ENCODE measurements around the gene YPEL3. TPM values are rescaled to one million over a fixed set of nuclear protein-coding genes. Genes with fewer than 3 reads are reported as not detected.

Gene YPEL3
- total RNA-seq, 4 donors from 2014 or later: 85.8 to 144 (median 113) TPM

DNA sequence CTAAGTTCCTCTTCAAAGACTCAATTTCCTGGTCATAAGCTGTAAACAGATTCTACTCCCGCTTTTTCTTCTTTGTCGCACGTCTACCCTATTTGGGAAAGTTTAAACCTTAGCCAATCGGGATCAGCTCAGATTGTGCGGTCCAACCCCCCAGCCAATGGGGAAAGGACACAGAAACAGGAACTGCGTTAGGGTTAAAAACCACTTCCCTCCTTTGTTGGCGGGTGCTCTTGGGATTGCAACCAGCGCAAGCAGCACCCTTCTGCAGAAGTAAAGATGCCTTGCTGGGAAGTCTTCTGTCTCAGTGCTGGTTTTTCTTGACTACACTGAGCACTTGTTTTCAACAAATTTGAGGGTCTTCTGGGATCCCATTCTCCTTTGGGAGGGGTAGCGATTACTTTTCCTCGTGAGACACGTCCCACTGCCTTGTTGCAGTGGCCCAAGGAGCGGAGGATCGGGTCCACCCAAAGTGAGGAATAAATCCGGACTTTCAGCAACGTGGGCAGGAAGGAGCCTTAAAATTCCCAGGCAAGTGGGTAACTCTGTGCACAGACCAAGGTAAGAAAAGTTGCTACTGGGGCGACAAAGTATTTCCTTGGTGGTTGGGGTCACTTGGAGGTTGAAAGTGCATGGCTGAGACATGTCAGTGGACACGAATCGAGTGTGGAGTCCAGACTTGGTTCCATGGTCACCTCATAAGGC is 1.0 kb upstream of the YPEL3 start:
- Histone ChIP-seq H3K4me3 (peak overlapping the region; percentile 82 to 99 (median 88)), H3K36me3 (peaks cover 0 to 11% (median 0%) of the 10 kb centered on the region in 3 donors), H3K4me1 (peaks cover 3 to 31% (median 27%) of the 10 kb centered on the region in 4 donors), H3K9me3 (peaks cover 0 to 22% (median 4%) of the 10 kb centered on the region in 4 donors), H3K27me3 (no peaks in the 10 kb centered on the region), H3K27ac (peak overlapping the region; percentile 93 to 98 (median 96))
- DNase-seq: no peak
- TF ChIP-seq, protein P1, sequence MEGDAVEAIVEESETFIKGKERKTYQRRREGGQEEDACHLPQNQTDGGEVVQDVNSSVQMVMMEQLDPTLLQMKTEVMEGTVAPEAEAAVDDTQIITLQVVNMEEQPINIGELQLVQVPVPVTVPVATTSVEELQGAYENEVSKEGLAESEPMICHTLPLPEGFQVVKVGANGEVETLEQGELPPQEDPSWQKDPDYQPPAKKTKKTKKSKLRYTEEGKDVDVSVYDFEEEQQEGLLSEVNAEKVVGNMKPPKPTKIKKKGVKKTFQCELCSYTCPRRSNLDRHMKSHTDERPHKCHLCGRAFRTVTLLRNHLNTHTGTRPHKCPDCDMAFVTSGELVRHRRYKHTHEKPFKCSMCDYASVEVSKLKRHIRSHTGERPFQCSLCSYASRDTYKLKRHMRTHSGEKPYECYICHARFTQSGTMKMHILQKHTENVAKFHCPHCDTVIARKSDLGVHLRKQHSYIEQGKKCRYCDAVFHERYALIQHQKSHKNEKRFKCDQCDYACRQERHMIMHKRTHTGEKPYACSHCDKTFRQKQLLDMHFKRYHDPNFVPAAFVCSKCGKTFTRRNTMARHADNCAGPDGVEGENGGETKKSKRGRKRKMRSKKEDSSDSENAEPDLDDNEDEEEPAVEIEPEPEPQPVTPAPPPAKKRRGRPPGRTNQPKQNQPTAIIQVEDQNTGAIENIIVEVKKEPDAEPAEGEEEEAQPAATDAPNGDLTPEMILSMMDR (IDR thresholded peaks at IDR 0.05): no peak
- TF ChIP-seq POLR2A (IDR thresholded peaks at IDR 0.05): no peak

DNA sequence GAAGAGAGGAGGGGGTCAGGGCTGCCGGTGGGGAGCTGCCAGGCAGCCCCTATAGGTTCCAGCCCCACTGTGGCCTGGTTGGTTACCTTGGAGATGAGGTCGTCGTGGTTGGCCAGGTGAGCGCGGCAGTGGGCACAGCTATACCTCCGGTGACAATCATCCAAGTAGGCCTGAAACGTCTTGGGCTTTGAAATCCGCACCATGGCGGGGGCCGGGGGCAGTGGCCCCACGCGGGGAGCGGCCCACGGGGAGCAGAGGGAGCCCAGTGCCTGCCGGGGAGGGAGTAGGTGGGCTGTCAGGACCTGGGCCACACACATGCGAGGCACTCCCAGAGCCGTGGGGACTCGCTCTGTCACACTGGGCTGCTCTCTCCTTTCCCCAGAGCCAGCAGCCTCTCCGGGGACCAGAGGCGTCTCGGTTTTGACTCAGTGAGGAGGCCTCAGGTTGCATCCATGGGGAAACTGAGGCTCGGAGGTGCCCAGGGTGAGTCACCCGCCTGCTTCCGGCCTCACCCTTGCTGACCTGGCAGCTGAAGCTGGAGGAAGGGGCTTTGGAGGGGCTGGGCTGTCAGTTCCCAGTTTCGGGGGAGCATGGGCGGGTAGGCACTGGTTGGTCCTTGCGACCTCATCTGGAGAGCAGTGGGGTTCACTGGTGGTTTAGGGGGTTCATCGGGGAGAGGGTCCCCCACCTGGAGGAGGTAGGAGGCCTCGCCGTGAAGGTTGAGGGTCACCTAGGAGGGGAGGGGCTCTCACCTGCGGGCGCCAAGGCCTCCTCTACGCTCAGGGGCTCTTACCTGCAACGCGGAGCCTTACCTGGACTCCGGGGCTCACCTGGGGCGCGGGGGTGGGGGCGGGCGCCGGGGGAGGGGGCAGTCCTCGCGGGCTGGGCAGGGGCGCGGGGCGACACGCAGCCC is 591 bp downstream of the YPEL3 start:
- no peak for TF ChIP-seq POLR2A (IDR thresholded peaks at IDR 0.05)
- TF ChIP-seq, protein P1 (IDR thresholded peaks at IDR 0.05): no peak
- H3K36me3 ChIP-seq: peaks cover 0 to 11% (median 0%) of the 10 kb centered on the region in 3 donors
- H3K27ac ChIP-seq: peak overlapping the region; percentile 93 to 98 (median 96)
- peak overlapping the region; percentile 82 to 99 (median 88) for H3K4me3 ChIP-seq
- no peaks in the 10 kb centered on the region for H3K27me3 ChIP-seq
- peak in 2 of 3 donors; percentile 29 to 61 for DNase-seq
- H3K9me3 ChIP-seq: peaks cover 0 to 22% (median 4%) of the 10 kb centered on the region in 4 donors
- peaks cover 3 to 42% (median 32%) of the 10 kb centered on the region in 4 donors for H3K4me1 ChIP-seq

DNA sequence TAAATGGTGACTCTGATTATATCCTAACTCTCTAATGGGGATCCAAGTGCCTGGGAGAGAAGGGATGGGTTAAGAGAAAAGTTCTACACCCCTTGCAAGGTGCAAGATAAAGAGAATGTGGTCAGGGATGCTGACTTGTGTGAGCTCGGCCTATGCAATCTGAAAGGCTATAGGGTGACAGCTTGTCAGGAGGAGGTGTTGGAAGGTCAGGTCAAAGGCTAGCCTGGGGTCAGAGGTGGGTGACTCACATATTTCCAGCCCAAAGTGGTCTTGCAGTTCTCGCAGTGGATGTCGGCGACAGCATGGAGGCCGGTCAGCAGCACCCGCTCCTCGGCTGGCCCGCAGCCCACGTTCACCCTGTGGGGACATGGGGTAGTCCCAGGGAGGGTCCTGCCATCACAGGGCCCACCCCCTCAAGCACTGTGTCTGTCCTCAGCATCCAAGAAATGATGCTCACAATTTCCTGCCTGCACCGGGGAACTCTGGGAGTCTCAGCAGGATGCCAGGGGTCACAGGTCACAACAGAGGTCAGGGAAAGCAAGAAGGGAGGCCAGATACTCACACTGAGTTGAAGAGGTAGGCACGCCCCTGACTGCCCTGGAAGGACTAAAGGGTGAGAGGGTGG is 1.4 kb downstream of the YPEL3 start:
- H3K9me3 ChIP-seq: peaks cover 0 to 22% (median 4%) of the 10 kb centered on the region in 4 donors
- no peak for DNase-seq
- H3K4me1 ChIP-seq: peaks cover 3 to 42% (median 32%) of the 10 kb centered on the region in 4 donors
- TF ChIP-seq, protein P1 (IDR thresholded peaks at IDR 0.05): no peak
- no peak for TF ChIP-seq POLR2A (IDR thresholded peaks at IDR 0.05)
- H3K4me3 ChIP-seq: peak overlapping the region; percentile 82 to 99 (median 88)
- H3K36me3 ChIP-seq: peaks cover 0 to 11% (median 0%) of the 10 kb centered on the region in 3 donors
- H3K27me3 ChIP-seq: no peaks in the 10 kb centered on the region
- H3K27ac ChIP-seq: peak overlapping the region; percentile 93 to 98 (median 96)

DNA sequence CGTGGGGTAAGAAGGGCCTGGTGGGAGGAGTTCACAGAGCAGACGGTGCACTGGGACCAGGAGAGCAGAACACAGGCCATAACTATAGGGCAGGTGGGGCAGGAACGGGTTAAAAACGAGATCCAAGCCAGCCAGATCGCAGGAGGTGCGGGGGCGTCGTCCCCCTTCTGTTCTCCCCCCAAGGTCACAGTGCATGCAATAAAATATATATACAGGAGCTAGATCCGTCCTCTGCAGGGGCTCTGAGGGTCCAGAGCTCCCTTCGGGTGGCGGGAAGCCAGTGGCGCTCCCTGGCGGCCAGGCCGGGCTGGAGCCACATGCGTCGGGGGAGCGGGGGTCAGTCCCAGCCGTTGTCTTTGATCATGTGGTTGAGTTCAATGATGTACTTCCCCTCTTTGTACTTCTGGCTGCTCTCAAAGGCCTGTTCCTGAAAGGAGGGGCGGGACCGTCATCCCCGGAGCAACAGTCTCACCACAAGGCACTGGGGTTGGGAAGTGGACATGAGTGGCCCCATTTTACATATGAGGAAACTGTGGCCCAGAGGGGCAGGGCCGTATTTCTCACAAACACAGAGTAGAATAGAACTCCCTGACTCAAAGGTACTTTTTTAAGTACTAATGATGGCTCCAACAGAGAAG is 3.5 kb downstream of the YPEL3 start:
- Histone ChIP-seq H3K4me1 (peaks cover 3 to 42% (median 32%) of the 10 kb centered on the region in 4 donors), H3K27me3 (no peaks in the 10 kb centered on the region), H3K36me3 (peaks cover 0 to 11% (median 0%) of the 10 kb centered on the region in 3 donors), H3K27ac (peak overlapping the region; percentile 79 to 91 (median 84)), H3K9me3 (peaks cover 0 to 13% (median 4%) of the 10 kb centered on the region in 4 donors), H3K4me3 (peak overlapping the region; percentile 41 to 64 (median 56))
- TF ChIP-seq, protein P1 (IDR thresholded peaks at IDR 0.05): peak; percentile 63 to 77 (median 70)
- TF ChIP-seq POLR2A (IDR thresholded peaks at IDR 0.05): no peak
- peak; percentile 78 to 92 (median 91) for DNase-seq

Measured in Peyer's patch (tissue), 4 donors.